Measurements from ENCODE around the gene ISG20. TPM values are rescaled to one million over a fixed set of nuclear protein-coding genes. Genes with fewer than 3 reads are reported as not detected.

Gene ISG20
- total RNA-seq, 1 experiment from 2014 or later, result 6.4 TPM

DNA sequence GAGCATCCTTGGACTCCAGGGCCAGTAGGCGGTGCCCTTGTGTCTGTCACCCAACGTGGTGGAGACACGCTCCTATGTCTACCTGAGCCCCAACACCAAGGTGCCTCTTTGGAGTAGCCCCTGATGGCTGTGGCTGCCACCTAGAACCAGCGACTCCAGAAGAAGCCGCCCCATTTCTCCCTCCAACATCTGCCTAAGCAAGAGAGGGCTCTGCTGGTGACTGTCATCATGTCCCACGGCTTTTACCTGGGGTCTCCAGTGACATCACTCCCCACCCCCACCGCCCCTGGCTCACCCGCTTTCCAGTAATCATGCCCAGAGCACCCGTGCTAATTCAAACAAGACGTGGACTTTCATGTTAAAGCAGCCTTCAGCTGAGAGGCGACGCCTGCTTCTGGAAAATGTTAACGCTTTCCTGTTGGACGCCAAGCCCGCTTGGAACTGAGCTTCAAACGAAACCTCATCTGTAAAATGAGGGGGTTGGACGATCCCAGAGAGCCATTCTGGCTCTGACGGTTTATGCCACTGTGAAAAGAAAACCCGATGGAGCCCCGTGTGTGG lies 57.0 kb downstream of the ISG20 start:
- Histone ChIP-seq H3K9me3 (no peaks in the 10 kb centered on the region), H3K27me3 (replicated peaks; ENCODE audit: control insufficient read depth, insufficient read depth, low read length) (peaks cover 2% of the 10 kb centered on the region), H3K4me3 (ENCODE audit: low read depth, low read length) (no peak overlapping the region), H3K4me1 (no peaks in the 10 kb centered on the region), H3K36me3 (ENCODE audit: control insufficient read depth, insufficient read depth, low read length) (no peaks in the 10 kb centered on the region)
- POLR2A ChIA-PET, result no interaction called here
- Mint-ChIP-seq H3K36me3 (ENCODE audit: insufficient read depth, unreplicated experiment) (no peaks in the 10 kb centered on the region), H3K27ac (ENCODE audit: unreplicated experiment) (no peak overlapping the region), H3K4me1 (ENCODE audit: low read depth, unreplicated experiment) (no peaks in the 10 kb centered on the region), H3K27me3 (ENCODE audit: insufficient read depth, unreplicated experiment) (peaks cover 19% of the 10 kb centered on the region), H3K4me3 (ENCODE audit: unreplicated experiment) (no peak overlapping the region), H3K9me3 (ENCODE audit: unreplicated experiment) (no peaks in the 10 kb centered on the region)
- DNase-seq, result no peak
- TF ChIP-seq CTCF (IDR thresholded peaks at IDR 0.05; ENCODE audit: insufficient read depth in 1 of 2, low read depth in 1 of 2, low read length in 1 of 2, severe bottlenecking in 1 of 2, unreplicated experiment in 1 of 2), result no peak
- BruUV-seq (replicated peaks), result no TSS peak
- intact Hi-C loops (cut with micrococcal nuclease; ENCODE audit: unreplicated experiment), result no loop called here
- CTCF ChIA-PET, result no interaction called here

GRCh38 chr15:88696254-88696653 lies 57.4 kb downstream of the ISG20 start:
- BruUV-seq (replicated peaks), result no TSS peak
- Mint-ChIP-seq H3K4me1 (ENCODE audit: low read depth, unreplicated experiment) (no peaks in the 10 kb centered on the region), H3K4me3 (ENCODE audit: unreplicated experiment) (no peak overlapping the region), H3K9me3 (ENCODE audit: unreplicated experiment) (no peaks in the 10 kb centered on the region), H3K27me3 (ENCODE audit: insufficient read depth, unreplicated experiment) (peaks cover 18% of the 10 kb centered on the region), H3K36me3 (ENCODE audit: insufficient read depth, unreplicated experiment) (no peaks in the 10 kb centered on the region), H3K27ac (ENCODE audit: unreplicated experiment) (no peak overlapping the region)
- POLR2A ChIA-PET, result no interaction called here
- no peaks in the 10 kb centered on the region for H3K4me1 ChIP-seq
- intact Hi-C loops (cut with micrococcal nuclease; ENCODE audit: unreplicated experiment), result no loop called here
- no peak for DNase-seq
- H3K4me3 ChIP-seq (ENCODE audit: low read depth, low read length), result no peak overlapping the region
- H3K27me3 ChIP-seq (replicated peaks; ENCODE audit: control insufficient read depth, insufficient read depth, low read length), result peaks cover 2% of the 10 kb centered on the region
- CTCF ChIA-PET, result no interaction called here
- no peaks in the 10 kb centered on the region for H3K9me3 ChIP-seq
- no peaks in the 10 kb centered on the region for H3K36me3 ChIP-seq (ENCODE audit: control insufficient read depth, insufficient read depth, low read length)
- no peak for TF ChIP-seq CTCF (IDR thresholded peaks at IDR 0.05; ENCODE audit: insufficient read depth in 1 of 2, low read depth in 1 of 2, low read length in 1 of 2, severe bottlenecking in 1 of 2, unreplicated experiment in 1 of 2)

- Mint-ChIP-seq H3K27ac (ENCODE audit: unreplicated experiment) (no peak overlapping the region), H3K27me3 (ENCODE audit: insufficient read depth, unreplicated experiment) (peaks cover 18% of the 10 kb centered on the region), H3K4me1 (ENCODE audit: low read depth, unreplicated experiment) (no peaks in the 10 kb centered on the region), H3K4me3 (ENCODE audit: unreplicated experiment) (no peak overlapping the region), H3K36me3 (ENCODE audit: insufficient read depth, unreplicated experiment) (no peaks in the 10 kb centered on the region), H3K9me3 (ENCODE audit: unreplicated experiment) (no peaks in the 10 kb centered on the region)
- Histone ChIP-seq H3K36me3 (ENCODE audit: control insufficient read depth, insufficient read depth, low read length) (no peaks in the 10 kb centered on the region), H3K27me3 (replicated peaks; ENCODE audit: control insufficient read depth, insufficient read depth, low read length) (peaks cover 2% of the 10 kb centered on the region), H3K4me1 (no peaks in the 10 kb centered on the region), H3K4me3 (ENCODE audit: low read depth, low read length) (no peak overlapping the region), H3K9me3 (no peaks in the 10 kb centered on the region)
- POLR2A ChIA-PET, result no interaction called here
- CTCF ChIA-PET, result no interaction called here
- intact Hi-C loops (cut with micrococcal nuclease; ENCODE audit: unreplicated experiment), result no loop called here
- no peak for TF ChIP-seq CTCF (IDR thresholded peaks at IDR 0.05; ENCODE audit: insufficient read depth in 1 of 2, low read depth in 1 of 2, low read length in 1 of 2, severe bottlenecking in 1 of 2, unreplicated experiment in 1 of 2)
- BruUV-seq (replicated peaks), result no TSS peak
- DNase-seq, result no peak
Measured at GRCh38 chr15:88697276-88697675, 58.5 kb downstream of the ISG20 start.
